ENCODE results near the gene CAPG.

CAPG gene

DNA sequence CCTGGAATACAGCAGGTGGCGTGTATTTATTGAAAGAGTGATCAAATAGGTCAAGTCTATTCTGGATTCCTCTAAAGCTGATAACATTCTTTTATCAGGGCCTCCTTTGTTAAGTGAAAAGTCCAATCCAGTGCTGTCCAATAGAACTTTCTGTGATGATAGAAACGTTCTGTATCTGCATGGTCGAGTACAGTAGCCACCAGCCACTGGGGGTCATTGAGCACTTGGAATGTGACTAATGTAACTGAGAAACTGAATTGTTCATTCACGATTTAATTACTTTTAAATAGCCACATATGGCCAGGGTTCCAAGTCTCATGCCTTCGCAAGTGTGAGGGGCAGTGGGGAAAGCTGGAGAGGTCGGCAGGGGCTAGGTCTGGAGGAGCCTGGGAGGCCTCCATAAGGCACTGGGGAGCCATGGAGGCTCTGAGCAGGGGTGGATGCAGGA lies 28.9 kb upstream of the CAPG start:
- TF ChIP-seq CTCF (IDR thresholded peaks at IDR 0.05; ENCODE audit: low read depth, low read length, missing control alignments), result no peak
- in situ Hi-C loops (cut with HindIII; ENCODE audit: low sequenced_read_pairs), result no loop called here
- no peak for DNase-seq (ENCODE audit: low read depth)
- no peak overlapping the region for H3K4me3 ChIP-seq (ENCODE audit: low read depth, low read length)

DNA sequence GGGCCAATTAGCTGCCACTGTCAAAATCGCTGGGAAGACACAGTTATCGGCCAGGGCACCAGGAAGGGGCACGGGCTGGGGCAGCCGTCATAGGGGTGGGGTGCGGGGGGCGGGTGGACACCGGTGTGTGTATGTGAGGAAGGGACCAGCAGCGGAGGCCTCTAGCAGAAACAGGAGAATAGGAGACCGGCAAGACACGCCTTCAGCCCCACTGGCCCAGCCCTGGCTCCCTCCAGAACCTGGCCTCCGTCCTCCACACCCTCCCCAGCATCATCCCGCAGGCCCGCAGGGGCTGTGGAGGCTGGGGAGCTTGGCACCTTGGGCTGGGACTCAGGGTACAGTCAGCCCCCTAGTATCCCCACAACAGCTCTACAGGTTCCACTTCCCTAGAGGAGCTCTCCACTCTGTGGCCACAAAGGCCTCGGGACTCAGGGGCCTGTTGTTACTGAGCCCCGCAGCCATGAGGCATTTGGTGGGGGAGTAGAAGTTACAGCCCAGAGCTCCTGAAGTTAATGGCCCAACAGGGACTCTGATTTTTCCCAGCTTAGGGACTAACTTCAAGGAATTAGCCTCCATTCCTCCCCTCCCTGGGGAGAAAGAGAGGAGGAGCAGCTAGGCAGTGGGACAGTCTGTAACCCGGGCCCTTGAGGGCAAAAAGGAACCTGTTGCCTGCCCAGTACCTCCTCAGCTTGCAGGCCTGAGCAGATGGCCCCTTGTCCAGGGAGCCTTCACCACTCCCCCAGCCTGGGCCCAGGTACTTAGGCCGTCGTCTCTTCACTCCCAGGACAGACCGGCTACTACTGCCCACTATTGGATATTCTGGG lies 28.2 kb upstream of the CAPG start:
- H3K4me3 ChIP-seq (ENCODE audit: low read depth, low read length), result no peak overlapping the region
- in situ Hi-C loops (cut with HindIII; ENCODE audit: low sequenced_read_pairs), result no loop called here
- no peak for DNase-seq (ENCODE audit: low read depth)
- TF ChIP-seq CTCF (IDR thresholded peaks at IDR 0.05; ENCODE audit: low read depth, low read length, missing control alignments), result no peak

GRCh38 chr2:85437488-85438200 lies 27.5 kb upstream of the CAPG start:
- no peak for TF ChIP-seq CTCF (IDR thresholded peaks at IDR 0.05; ENCODE audit: low read depth, low read length, missing control alignments)
- DNase-seq (ENCODE audit: low read depth), result no peak
- in situ Hi-C loops (cut with HindIII; ENCODE audit: low sequenced_read_pairs), result no loop called here
- H3K4me3 ChIP-seq (ENCODE audit: low read depth, low read length), result peak overlapping the region; percentile 23

- in situ Hi-C loops (cut with HindIII; ENCODE audit: low sequenced_read_pairs), result no loop called here
- no peak overlapping the region for H3K4me3 ChIP-seq (ENCODE audit: low read depth, low read length)
- no peak for DNase-seq (ENCODE audit: low read depth)
- no peak for TF ChIP-seq CTCF (IDR thresholded peaks at IDR 0.05; ENCODE audit: low read depth, low read length, missing control alignments)
These were observed 26.8 kb upstream of the CAPG start for GRCh38 chr2:85436836-85437487.

DNA sequence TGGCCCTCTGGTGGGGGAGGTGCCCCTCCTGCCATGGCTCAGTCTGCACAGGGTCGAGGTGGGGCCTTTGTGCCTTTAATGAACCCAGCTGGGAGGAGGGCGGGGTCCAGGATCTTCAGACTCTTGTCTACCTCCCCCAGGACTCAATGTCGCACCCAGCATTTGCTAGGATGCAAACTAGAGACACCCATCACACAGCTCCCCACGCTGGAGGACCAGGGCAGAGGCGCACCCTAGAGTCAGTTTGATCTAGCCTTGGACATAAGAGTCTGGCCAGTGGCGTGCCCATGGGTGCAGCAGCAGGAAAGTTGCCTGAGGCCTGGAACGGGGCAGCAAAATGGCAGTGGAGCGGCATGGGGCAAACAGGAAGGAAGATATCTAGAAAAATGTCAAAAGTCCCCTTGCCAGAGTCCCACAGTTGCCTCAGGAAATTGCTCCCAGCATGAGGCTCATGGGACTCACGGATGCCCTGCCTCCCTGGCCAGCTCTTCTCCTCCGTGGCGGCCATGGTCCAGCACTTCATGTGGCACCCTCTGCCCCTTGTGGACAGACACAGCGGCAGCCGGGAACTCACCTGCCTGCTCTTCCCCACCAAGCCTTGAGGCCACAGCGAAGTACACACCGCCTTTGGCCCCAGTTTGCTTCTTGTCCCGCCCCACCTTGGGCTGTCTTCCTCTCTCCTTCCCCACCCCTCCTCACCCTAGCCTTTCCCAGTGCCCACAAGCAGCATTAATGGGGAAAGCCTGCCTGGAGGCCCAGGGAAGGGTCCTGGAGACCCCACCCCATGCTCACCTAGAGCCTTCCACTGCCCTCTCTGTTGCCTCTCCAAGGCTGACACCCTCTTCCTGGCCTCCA lies 26.0 kb upstream of the CAPG start:
- no peak overlapping the region for H3K4me3 ChIP-seq (ENCODE audit: low read depth, low read length)
- in situ Hi-C loops (cut with HindIII; ENCODE audit: low sequenced_read_pairs), result no loop called here
- DNase-seq (ENCODE audit: low read depth), result no peak
- no peak for TF ChIP-seq CTCF (IDR thresholded peaks at IDR 0.05; ENCODE audit: low read depth, low read length, missing control alignments)

Data from astrocyte of the cerebellum (primary cell).